ENCODE results near the gene SLC47A2. TPM values are rescaled to one million over a fixed set of nuclear protein-coding genes. Genes with fewer than 3 reads are reported as not detected.

SLC47A2 gene
- total and polyA plus RNA-seq, 8 donors: 0.78 TPM; not detected in 7

GRCh38 chr17:19748807-19749193 is 32.4 kb upstream of the SLC47A2 start:
- no peaks in the 10 kb centered on the region for H3K36me3 ChIP-seq
- peak overlapping the region; percentile 65 to 85 (median 70) for H3K27ac ChIP-seq
- H3K4me1 ChIP-seq: peaks cover 19 to 64% (median 55%) of the 10 kb centered on the region in 4 donors
- intact Hi-C loops (cut with DNase I; ENCODE audit: low total_unique reads): no loop called here
- DNase-seq: no peak
- 61 to 79% (median 67%) methylated on average over 13 of the region's 13 CpGs for WGBS, 5 donors
- no peak overlapping the region for H3K4me3 ChIP-seq
- H3K27me3 ChIP-seq: no peaks in the 10 kb centered on the region
- no peaks in the 10 kb centered on the region for H3K9me3 ChIP-seq
- no peak for TF ChIP-seq POLR2AphosphoS5 (IDR thresholded peaks at IDR 0.05)
- TF ChIP-seq EP300 (IDR thresholded peaks at IDR 0.05): no peak
- no peak for TF ChIP-seq POLR2A (IDR thresholded peaks at IDR 0.05)
- TF ChIP-seq CTCF (IDR thresholded peaks at IDR 0.05): no peak

DNA sequence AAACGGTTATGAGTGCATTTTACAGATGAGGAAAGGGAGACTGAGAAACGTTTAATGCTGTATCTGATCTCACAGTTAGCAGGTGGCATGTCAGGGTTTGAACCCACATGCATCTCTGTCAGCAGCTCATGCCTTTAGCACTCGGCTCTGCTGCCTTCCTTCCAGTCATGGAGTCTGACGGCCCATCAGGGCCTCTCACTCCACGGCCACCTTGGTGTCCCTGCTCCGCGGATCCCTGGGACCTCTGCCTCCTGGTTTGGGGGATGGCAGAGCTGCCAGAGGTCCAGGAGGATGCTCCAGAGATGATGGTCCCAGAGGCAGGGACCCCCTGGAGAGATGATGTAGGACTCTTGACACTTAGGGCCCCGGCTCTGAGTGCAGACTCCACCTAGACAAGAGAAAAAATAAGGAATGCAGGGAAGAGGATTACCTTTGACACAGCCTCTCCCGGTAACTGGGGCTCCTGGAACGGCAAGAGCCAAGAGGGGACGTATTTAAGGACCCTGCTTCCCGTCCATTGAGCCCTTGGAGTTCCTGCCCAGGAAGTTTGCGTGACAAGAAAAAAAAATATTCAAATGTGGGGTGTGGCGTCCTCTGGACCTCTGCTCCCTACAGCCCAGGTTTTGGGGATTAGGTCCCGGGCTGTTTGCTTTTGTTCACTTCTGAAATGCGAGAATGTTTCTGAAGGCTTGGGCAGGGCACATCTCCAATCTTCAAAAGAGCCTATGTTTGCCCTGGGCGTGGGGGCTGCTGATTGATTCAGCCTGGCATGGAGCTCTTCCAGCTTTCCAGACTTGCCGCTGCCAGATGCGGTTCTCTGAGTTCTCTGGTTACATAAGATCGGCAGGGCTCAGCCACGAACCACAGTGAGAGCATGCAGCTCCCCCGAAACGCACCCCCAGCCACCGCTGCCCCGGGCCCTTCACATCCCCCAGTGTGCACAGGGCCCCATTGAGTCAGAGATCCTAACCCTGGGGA is 31.7 kb upstream of the SLC47A2 start, which contains the start of gene ALDH3A1:
Gene ALDH3A1, minus strand, starts transcription at position 470 of the 978 bp plus-strand sequence. CDS start 3,169 bp downstream, outside the sequence.
- intact Hi-C loops (cut with DNase I; ENCODE audit: low total_unique reads): no loop called here

DNA sequence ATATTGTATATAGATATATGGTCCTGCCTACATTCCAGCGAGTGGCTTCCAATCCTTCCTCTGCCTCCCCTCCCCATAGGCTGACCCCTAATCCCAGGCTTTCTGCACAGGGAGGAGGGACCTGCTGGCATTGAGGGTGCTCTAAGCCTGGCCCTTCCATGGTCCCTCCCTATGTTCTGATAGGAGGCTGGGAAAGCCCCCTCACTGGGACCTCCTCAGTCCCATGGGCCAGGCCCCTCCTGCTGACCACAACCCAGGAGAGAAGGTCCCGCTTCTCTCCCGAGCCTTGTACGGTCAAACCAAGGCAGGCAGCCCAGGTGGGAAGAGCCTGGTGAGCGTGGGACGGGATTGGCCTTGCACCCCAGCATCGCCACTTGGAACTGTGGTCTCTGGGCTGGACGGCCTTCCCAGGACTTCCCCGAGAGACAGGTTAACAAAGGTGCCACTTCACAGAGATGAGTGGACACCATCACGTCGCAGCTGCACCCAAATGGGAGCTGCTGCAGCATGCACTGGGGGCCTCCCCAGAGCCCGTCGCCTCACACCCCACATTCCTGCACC is 30.9 kb upstream of the SLC47A2 start:
- H3K36me3 ChIP-seq: no peaks in the 10 kb centered on the region
- peaks cover 13 to 48% (median 41%) of the 10 kb centered on the region in 4 donors for H3K4me1 ChIP-seq
- H3K27me3 ChIP-seq: no peaks in the 10 kb centered on the region
- peak overlapping the region in 3 of 4 donors; percentile 17 to 36 (median 33) for H3K4me3 ChIP-seq
- TF ChIP-seq CTCF (IDR thresholded peaks at IDR 0.05) (no peak), POLR2AphosphoS5 (IDR thresholded peaks at IDR 0.05) (peak in 1 of 3 donors; percentile 35)
- no peak for DNase-seq
- peak overlapping the region; percentile 67 to 85 (median 77) for H3K27ac ChIP-seq
- intact Hi-C loops (cut with DNase I; ENCODE audit: low total_unique reads): no loop called here
- 59 to 92% (median 77%) methylated on average over 13 of the region's 13 CpGs for WGBS, 5 donors
- H3K9me3 ChIP-seq: no peaks in the 10 kb centered on the region

More for the DNA sequence above, 31.7 kb upstream of the SLC47A2 start, which contains the start of gene ALDH3A1:
- Histone ChIP-seq H3K4me1 (peaks cover 19 to 57% (median 49%) of the 10 kb centered on the region in 4 donors), H3K9me3 (no peaks in the 10 kb centered on the region), H3K36me3 (no peaks in the 10 kb centered on the region), H3K27me3 (no peaks in the 10 kb centered on the region), H3K4me3 (peak within 1 kb of the TSS in 3 of 4 donors; percentile 17 to 36 (median 33)), H3K27ac (peak within 1 kb of the TSS; percentile 67 to 85 (median 77))
- 22 to 48% (median 30%) methylated on average over 24 to 25 of the region's 25 CpGs for WGBS, 5 donors
- TF ChIP-seq EP300 (IDR thresholded peaks at IDR 0.05) (no peak), POLR2AphosphoS5 (IDR thresholded peaks at IDR 0.05) (peak in 1 of 3 donors; percentile 68), POLR2A (IDR thresholded peaks at IDR 0.05) (no peak), CTCF (IDR thresholded peaks at IDR 0.05) (no peak)
- DNase-seq: peak; percentile 74 to 89

GRCh38 chr17:19746517-19746916 is 30.1 kb upstream of the SLC47A2 start:
- Histone ChIP-seq H3K4me3 (peak overlapping the region in 2 of 4 donors; percentile 33 to 51), H3K36me3 (no peaks in the 10 kb centered on the region), H3K4me1 (peaks cover 13 to 45% (median 39%) of the 10 kb centered on the region in 4 donors), H3K27ac (peak overlapping the region in 4 of 5 donors; percentile 76 to 85 (median 79)), H3K27me3 (no peaks in the 10 kb centered on the region), H3K9me3 (no peaks in the 10 kb centered on the region)
- 78 to 91% (median 82%) methylated on average over 20 of the region's 20 CpGs for WGBS, 5 donors
- no peak for TF ChIP-seq POLR2A (IDR thresholded peaks at IDR 0.05)
- no peak for TF ChIP-seq EP300 (IDR thresholded peaks at IDR 0.05)
- TF ChIP-seq CTCF (IDR thresholded peaks at IDR 0.05): no peak
- TF ChIP-seq POLR2AphosphoS5 (IDR thresholded peaks at IDR 0.05): no peak
- intact Hi-C loops (cut with DNase I; ENCODE audit: low total_unique reads): no loop called here
- DNase-seq: no peak

Data from stomach (tissue), 9 donors.